Adrenal gland (tissue), 5 donors: Measurements from ENCODE around the gene CALHM1.

Experiments
- CTCF ChIP-seq, 6 experiments: fragments of 450-650 bp in 4 of 6; fragments of 200-600 bp in 2 of 6; sonication (generic) in 1 of 6; IDR thresholded peaks; 1 replicate in 5 of 6; 2 replicates in 1 of 6; pipeline versions ENCODE4 v1.5.1 to v1.8.0; 2016 to 2021; ENCODE audit warnings: antibody characterized with exemption in 6 of 6, mild to moderate bottlenecking in 2 of 6, moderate library complexity in 1 of 6
- POLR2A ChIP-seq, 2 donors: fragments of 450-650 bp; IDR thresholded peaks; one replicate each; pipeline ENCODE4 v1.6.1; 2017; ENCODE audit warnings: antibody characterized with exemption in 2 of 2, mild to moderate bottlenecking in 2 of 2, moderate library complexity in 1 of 2
- donor health status: DM: no; HTN: no; CAD: no.

- no peak for TF ChIP-seq CTCF (IDR thresholded peaks at IDR 0.05)
- no peak for TF ChIP-seq POLR2A (IDR thresholded peaks at IDR 0.05)
These were observed 35.5 kb upstream of the CALHM1 start for GRCh38 chr10:103493916-103494877.
